Activated CD4-positive, alpha-beta memory T cell treated with anti-CD3 and anti-CD28 coated beads for 36 hours (primary cell): ENCODE results near the gene TMEM170B. TPM values are rescaled to one million over a fixed set of nuclear protein-coding genes. Genes with fewer than 3 reads are reported as not detected.

Source experiments
- CTCF ChIA-PET: fragments of 350-600 bp; sonication (Branson Sonifier 250); formaldehyde crosslinking; loops from one replicate; lab custom pipeline; 2021; ENCODE audit warnings: antibody characterized with exemption, inconsistent platforms; lab: Charles Lee
- POLR2A ChIA-PET: fragments of 350-600 bp; sonication (Branson Sonifier 250); formaldehyde crosslinking; loops from one replicate; lab custom pipeline; 2021; ENCODE audit warnings: antibody characterized with exemption; lab: Charles Lee
- DNase-seq: peaks from one replicate; pipeline ENCODE4 v3.0.0-alpha.2; 2020
- H3K27ac Mint-ChIP-seq: one replicate; pipeline ENCODE4 v1.8.0; 2021; ENCODE audit warnings: mixed read lengths
- H3K27me3 Mint-ChIP-seq: one replicate; pipeline ENCODE4 v1.8.0; 2021; ENCODE audit warnings: mixed read lengths
- H3K36me3 Mint-ChIP-seq: one replicate; pipeline ENCODE4 v1.8.0; 2021; ENCODE audit warnings: mixed read lengths
- H3K4me1 Mint-ChIP-seq: one replicate; pipeline ENCODE4 v1.8.0; 2021; ENCODE audit warnings: low read depth, mixed read lengths
- H3K4me3 Mint-ChIP-seq: one replicate; pipeline ENCODE4 v1.8.0; 2021; ENCODE audit warnings: mild to moderate bottlenecking, mixed read lengths
- H3K9me3 Mint-ChIP-seq: one replicate; pipeline ENCODE4 v1.8.0; 2021; ENCODE audit warnings: mixed read lengths
- intact Hi-C: fragments of 100-400 bp; cut with micrococcal nuclease; formaldehyde crosslinking; loops from one replicate; pipeline ENCODE4 v1.15.1; 2023
- total RNA-seq, 2 experiments: library from RNA; stranded (reverse); gene quantifications; one replicate each; pipeline ENCODE4 v1.2.3, GENCODE V29; 2021

Gene TMEM170B
- total RNA-seq, 2 experiments from 2014 or later = 0.83 to 1.1 TPM

- intact Hi-C loops = no loop called here
- Mint-ChIP-seq H3K36me3 (peaks cover 6% of the 10 kb centered on the region), H3K4me3 (no peak overlapping the region), H3K27ac (no peak overlapping the region), H3K4me1 (no peaks in the 10 kb centered on the region), H3K9me3 (no peaks in the 10 kb centered on the region), H3K27me3 (no peaks in the 10 kb centered on the region)
- DNase-seq = no peak
- POLR2A ChIA-PET = no interaction called here
- CTCF ChIA-PET = interaction anchor here (1.3 kb wide), 1 partner anchor 12 kb away, joined by 5 read pairs; no protein-coding TSS in a partner anchor
Measured at GRCh38 chr6:11563793-11564192, 26.2 kb downstream of the TMEM170B start.

GRCh38 chr6:11566609-11567008 lies 29.1 kb downstream of the TMEM170B start:
- Mint-ChIP-seq H3K9me3 (no peaks in the 10 kb centered on the region), H3K4me1 (no peaks in the 10 kb centered on the region), H3K36me3 (peaks cover 6% of the 10 kb centered on the region), H3K27me3 (no peaks in the 10 kb centered on the region), H3K4me3 (no peak overlapping the region), H3K27ac (no peak overlapping the region)
- ChIA-PET CTCF (interaction anchor here (0.8 to 2.9 kb wide), 2 partner anchors 9 to 612 kb away, joined by 4 to 13 read pairs; no protein-coding TSS in a partner anchor), POLR2A (no interaction called here)
- DNase-seq = no peak
- intact Hi-C loops = no loop called here

- Mint-ChIP-seq H3K36me3 (peaks cover 6% of the 10 kb centered on the region), H3K27ac (no peak overlapping the region), H3K4me1 (no peaks in the 10 kb centered on the region), H3K9me3 (no peaks in the 10 kb centered on the region), H3K4me3 (no peak overlapping the region), H3K27me3 (no peaks in the 10 kb centered on the region)
- CTCF ChIA-PET = no interaction called here
- POLR2A ChIA-PET = no interaction called here
- intact Hi-C loops = no loop called here
- DNase-seq = no peak
Measured at GRCh38 chr6:11571073-11571472, 33.5 kb downstream of the TMEM170B start.

DNA sequence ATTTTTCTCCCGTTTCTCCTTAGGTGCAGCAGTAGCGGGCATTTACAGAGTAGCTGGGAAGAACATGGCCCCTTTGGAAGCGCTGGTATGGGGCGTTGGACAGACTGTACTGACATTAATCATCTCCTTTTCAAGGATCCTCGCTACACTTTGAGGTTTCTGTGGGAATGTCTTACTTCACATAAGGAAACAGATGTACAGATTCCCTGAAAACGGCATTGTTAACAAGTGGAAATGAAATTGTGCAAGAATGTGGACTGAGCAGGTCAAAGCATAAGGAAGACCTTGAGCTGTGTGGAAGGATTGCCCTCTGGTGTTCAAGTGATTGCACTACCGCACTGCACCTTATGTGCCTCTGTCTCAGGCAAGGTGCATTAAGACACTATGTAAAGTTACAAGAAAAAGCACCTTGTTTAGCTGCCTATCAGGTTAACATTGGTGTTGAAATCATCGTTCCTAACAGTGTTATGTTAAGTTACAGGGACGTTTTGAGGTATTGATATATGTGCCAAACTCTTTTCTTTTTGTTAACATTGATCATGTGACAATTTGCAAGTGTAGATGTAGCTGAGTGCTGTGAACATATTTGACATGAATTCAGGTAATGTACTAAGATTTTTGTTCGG lies 38.0 kb downstream of the TMEM170B start:
- Mint-ChIP-seq H3K36me3 (no peaks in the 10 kb centered on the region), H3K9me3 (no peaks in the 10 kb centered on the region), H3K4me1 (no peaks in the 10 kb centered on the region), H3K27ac (no peak overlapping the region), H3K4me3 (no peak overlapping the region), H3K27me3 (no peaks in the 10 kb centered on the region)
- POLR2A ChIA-PET = no interaction called here
- CTCF ChIA-PET = interaction anchor here (0.6 to 1.8 kb wide), 18 partner anchors 8 to 1033 kb away, joined by 3 to 19 read pairs (median 4); no protein-coding TSS in a partner anchor
- intact Hi-C loops = loop anchor here (1.0 to 5.0 kb wide), 4 partner anchors 58 to 621 kb away; no protein-coding TSS in a partner anchor
- peak; percentile 63 for DNase-seq

DNA sequence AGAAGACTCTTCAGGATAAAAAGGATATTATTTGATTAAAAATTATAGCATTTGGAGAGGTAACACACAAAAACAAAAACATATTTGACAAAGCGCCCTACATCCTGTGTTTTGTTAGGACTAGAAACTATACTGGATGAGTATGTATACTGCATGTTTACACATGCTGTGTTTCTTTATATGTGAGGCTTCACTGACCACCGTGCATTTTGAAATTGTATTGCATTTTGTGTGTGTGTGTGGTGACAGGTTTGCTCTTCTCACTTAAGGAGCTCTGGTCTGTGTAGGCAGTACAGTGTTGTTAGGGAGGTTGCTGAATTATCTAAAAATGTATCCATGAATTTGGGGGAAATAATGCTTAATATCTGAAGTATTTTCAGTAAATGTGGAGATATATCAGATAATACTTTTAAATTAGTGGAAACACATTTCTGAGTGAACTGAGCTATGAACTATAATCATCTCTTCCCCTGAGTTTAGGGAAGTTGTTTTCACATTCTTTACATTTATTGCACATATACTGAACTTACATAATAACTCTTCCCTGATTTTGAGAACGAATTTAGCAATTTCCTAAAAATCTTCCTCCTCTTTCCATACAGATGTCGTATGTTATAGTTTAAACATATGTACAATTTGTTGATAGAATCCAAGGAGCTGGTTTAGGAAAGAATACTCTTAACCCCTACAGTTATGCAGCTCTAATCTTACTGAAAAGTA lies 43.3 kb downstream of the TMEM170B start:
- Mint-ChIP-seq H3K4me3 (no peak overlapping the region), H3K27ac (no peak overlapping the region), H3K9me3 (no peaks in the 10 kb centered on the region), H3K27me3 (peaks cover 2% of the 10 kb centered on the region), H3K4me1 (no peaks in the 10 kb centered on the region), H3K36me3 (no peaks in the 10 kb centered on the region)
- DNase-seq = no peak
- CTCF ChIA-PET = no interaction called here
- POLR2A ChIA-PET = no interaction called here
- intact Hi-C loops = no loop called here

DNA sequence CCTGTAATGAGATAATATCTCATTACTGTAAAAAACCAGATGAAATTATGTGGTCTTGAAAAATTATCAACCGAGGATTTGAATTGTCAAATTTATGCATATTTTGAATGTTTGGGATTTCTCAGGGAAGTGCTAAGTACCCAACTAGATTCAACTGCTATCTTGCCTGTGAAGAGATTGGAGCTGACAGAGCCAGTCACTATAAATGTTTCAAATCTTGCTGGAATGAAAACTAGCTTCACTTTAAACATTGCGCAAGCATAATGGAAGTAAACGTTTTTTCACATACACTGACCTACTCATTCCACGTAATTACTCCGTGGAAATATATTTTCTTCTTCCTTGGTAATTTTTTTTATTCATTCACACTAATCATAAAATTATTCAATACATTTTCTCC lies 46.7 kb downstream of the TMEM170B start:
- Mint-ChIP-seq H3K27ac (no peak overlapping the region), H3K4me1 (no peaks in the 10 kb centered on the region), H3K4me3 (no peak overlapping the region), H3K36me3 (no peaks in the 10 kb centered on the region), H3K27me3 (peaks cover 10% of the 10 kb centered on the region), H3K9me3 (no peaks in the 10 kb centered on the region)
- POLR2A ChIA-PET = no interaction called here
- DNase-seq = no peak
- intact Hi-C loops = loop anchor here (2.0 kb wide), 1 partner anchor 1311 kb away; no protein-coding TSS in a partner anchor
- CTCF ChIA-PET = interaction anchor here (1.3 to 1.5 kb wide), 3 partner anchors 920 to 1027 kb away, joined by 3 to 4 read pairs (median 3); no protein-coding TSS in a partner anchor

- H3K9me3 Mint-ChIP-seq = no peaks in the 10 kb centered on the region
- intact Hi-C loops = loop anchor here (1.0 to 5.0 kb wide), 3 partner anchors 704 to 1309 kb away; no protein-coding TSS in a partner anchor
- DNase-seq = no peak
- H3K36me3 Mint-ChIP-seq = no peaks in the 10 kb centered on the region
- POLR2A ChIA-PET = no interaction called here
- H3K27me3 Mint-ChIP-seq = peaks cover 10% of the 10 kb centered on the region
- CTCF ChIA-PET = interaction anchor here (0.6 to 1.5 kb wide), 7 partner anchors 15 to 1019 kb away, joined by 3 to 4 read pairs (median 3); partner anchors contain the start of gene EDN1
- no peak overlapping the region for H3K4me3 Mint-ChIP-seq
- H3K27ac Mint-ChIP-seq = no peak overlapping the region
- H3K4me1 Mint-ChIP-seq = no peaks in the 10 kb centered on the region
Measured at GRCh38 chr6:11585426-11586016, 48.0 kb downstream of the TMEM170B start.

DNA sequence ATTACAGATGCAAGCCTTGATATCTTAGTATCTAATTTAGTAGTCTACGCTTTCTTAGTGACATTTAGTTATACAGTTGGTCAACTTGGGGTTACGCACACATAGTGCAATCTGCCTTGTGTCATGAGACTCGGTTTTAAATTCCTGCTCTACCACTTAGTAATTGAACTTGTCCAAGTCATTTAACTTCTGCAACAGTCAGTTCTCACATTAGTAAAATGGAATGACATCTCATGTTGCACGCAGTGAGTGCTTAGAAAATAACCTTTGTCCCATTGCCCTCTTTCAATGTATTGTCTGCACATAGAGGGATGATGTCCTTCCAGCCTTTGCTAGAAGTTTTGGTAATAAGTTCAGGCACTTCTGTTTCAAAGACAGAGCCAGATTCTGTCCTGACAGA lies 48.6 kb downstream of the TMEM170B start:
- Mint-ChIP-seq H3K4me3 (no peak overlapping the region), H3K4me1 (no peaks in the 10 kb centered on the region), H3K27me3 (peaks cover 9% of the 10 kb centered on the region), H3K36me3 (no peaks in the 10 kb centered on the region), H3K27ac (no peak overlapping the region), H3K9me3 (no peaks in the 10 kb centered on the region)
- DNase-seq = no peak
- POLR2A ChIA-PET = no interaction called here
- CTCF ChIA-PET = interaction anchor here (1.0 to 1.2 kb wide), 2 partner anchors 70 to 704 kb away, joined by 3 read pairs; partner anchors contain the start of gene EDN1
- intact Hi-C loops = loop anchor here (5.0 kb wide), 1 partner anchor 1021 kb away; no protein-coding TSS in a partner anchor

GRCh38 chr6:11586536-11586935 lies 49.0 kb downstream of the TMEM170B start:
- ChIA-PET CTCF (interaction anchor here (0.6 to 1.0 kb wide), 3 partner anchors 11 to 1940 kb away, joined by 3 read pairs; no protein-coding TSS in a partner anchor), POLR2A (no interaction called here)
- Mint-ChIP-seq H3K9me3 (no peaks in the 10 kb centered on the region), H3K27me3 (peaks cover 9% of the 10 kb centered on the region), H3K36me3 (no peaks in the 10 kb centered on the region), H3K27ac (no peak overlapping the region), H3K4me1 (no peaks in the 10 kb centered on the region), H3K4me3 (no peak overlapping the region)
- DNase-seq = no peak
- intact Hi-C loops = loop anchor here (5.0 kb wide), 1 partner anchor 1021 kb away; no protein-coding TSS in a partner anchor

DNA sequence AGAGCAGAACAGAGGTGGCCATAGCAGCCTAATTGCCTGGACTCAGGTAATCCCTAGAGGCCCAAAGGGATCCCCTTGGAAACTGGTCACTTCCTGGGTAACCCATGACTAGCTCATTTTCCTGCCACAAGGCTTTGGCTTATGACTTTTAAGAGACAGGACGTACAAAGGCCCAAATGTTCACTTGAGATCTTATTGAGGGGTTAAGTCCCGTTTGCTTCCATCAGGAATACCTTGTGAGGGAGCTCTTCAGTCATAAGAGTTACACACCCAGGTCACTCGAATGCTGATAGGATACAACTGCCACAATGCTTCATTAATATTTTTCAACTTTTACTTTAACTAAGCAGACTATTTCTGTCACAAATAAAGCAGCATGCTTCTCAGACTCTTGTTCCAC lies 51.7 kb downstream of the TMEM170B start:
- H3K4me3 Mint-ChIP-seq = no peak overlapping the region
- H3K9me3 Mint-ChIP-seq = no peaks in the 10 kb centered on the region
- no peaks in the 10 kb centered on the region for H3K4me1 Mint-ChIP-seq
- H3K36me3 Mint-ChIP-seq = no peaks in the 10 kb centered on the region
- DNase-seq = no peak
- no peak overlapping the region for H3K27ac Mint-ChIP-seq
- POLR2A ChIA-PET = no interaction called here
- H3K27me3 Mint-ChIP-seq = peaks cover 9% of the 10 kb centered on the region
- intact Hi-C loops = loop anchor here (5.0 kb wide), 1 partner anchor 1018 kb away; no protein-coding TSS in a partner anchor
- CTCF ChIA-PET = no interaction called here

DNA sequence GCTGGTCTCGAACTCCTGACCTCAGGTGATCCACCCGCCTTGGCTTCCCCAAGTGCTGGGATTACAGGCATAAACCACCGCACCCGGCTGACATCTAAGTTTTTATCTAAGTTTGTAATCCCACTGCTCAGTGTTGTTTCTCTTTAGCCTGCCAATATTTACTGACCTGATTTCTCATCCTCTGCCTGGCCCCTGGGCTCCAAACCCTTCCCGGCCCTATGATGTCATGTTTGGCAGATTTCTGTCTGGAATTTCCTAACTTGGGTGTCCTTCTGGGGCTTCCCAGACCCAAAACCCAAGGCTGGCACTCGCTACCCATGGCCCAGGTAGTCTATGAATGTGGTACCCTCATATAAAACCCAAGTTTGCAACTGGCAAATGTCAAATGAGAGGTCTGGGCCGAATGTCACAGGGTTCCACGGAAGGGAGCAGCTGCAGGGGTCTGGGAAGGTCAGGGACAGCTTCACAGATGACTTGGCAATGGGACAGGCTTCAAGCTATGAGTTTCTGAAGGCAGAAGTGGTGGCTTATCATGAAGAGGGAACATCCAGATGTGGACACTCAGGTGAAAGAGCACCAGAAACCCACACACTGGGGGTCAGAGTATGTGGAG lies 54.9 kb downstream of the TMEM170B start:
- intact Hi-C loops = no loop called here
- DNase-seq = no peak
- H3K9me3 Mint-ChIP-seq = no peaks in the 10 kb centered on the region
- H3K36me3 Mint-ChIP-seq = no peaks in the 10 kb centered on the region
- ChIA-PET POLR2A (no interaction called here), CTCF (no interaction called here)
- H3K4me1 Mint-ChIP-seq = no peaks in the 10 kb centered on the region
- no peaks in the 10 kb centered on the region for H3K27me3 Mint-ChIP-seq
- H3K4me3 Mint-ChIP-seq = no peak overlapping the region
- H3K27ac Mint-ChIP-seq = no peak overlapping the region
